Vagina (tissue), 2 donors: ENCODE data around the gene GGA3. TPM values are rescaled to one million over a fixed set of nuclear protein-coding genes. Genes with fewer than 3 reads are reported as not detected.
"Not testable (repeated sequence)": the region's sequence is repeated elsewhere in the genome, so short reads cannot be mapped to it uniquely, and the experiment has no call there.

ENCODE experiments used
- DNase-seq, 2 donors: peaks; one replicate each; pipeline ENCODE4 v3.0.0-alpha.2; 2017; ENCODE audit errors: extremely low spot score in 2 of 2
- H3K27ac ChIP-seq: fragments of 200-600 bp; sonication (generic); one replicate; pipeline ENCODE4 v1.5.1; 2019
- H3K27me3 ChIP-seq: fragments of 200-600 bp; sonication (generic); one replicate; pipeline ENCODE4 v1.5.1; 2019
- H3K36me3 ChIP-seq, 2 donors: fragments of 200-600 bp; sonication (generic); one replicate each; pipeline ENCODE4 v1.5.1; 2017 to 2019
- H3K4me1 ChIP-seq: fragments of 200-600 bp; sonication (generic); one replicate; pipeline ENCODE4 v1.5.1; 2019
- H3K4me3 ChIP-seq, 2 donors: fragments of 200-600 bp; sonication (generic); 1 replicate in 1 of 2; 2 replicates in 1 of 2; pipeline ENCODE4 v1.5.1; 2016 to 2019
- H3K9me3 ChIP-seq: fragments of 200-600 bp; sonication (generic); one replicate; pipeline ENCODE4 v1.5.1; 2019
- POLR2A ChIP-seq, 2 donors: fragments of 450-650 bp; IDR thresholded peaks; one replicate each; pipeline ENCODE4 v1.6.1; 2017; ENCODE audit warnings: antibody characterized with exemption in 2 of 2, mild to moderate bottlenecking in 2 of 2, moderate library complexity in 2 of 2
- POLR2AphosphoS5 ChIP-seq, 2 donors: sonication (generic); formaldehyde crosslinking; IDR thresholded peaks; one replicate each; pipeline ENCODE4 v1.9.0; 2017; ENCODE audit warnings: antibody characterized with exemption in 2 of 2, mild to moderate bottlenecking in 2 of 2, low read depth in 1 of 2; ENCODE audit not compliant: insufficient read depth in 1 of 2
- intact Hi-C: fragments of 100-400 bp; cut with DNase I; formaldehyde crosslinking; loops from one replicate; pipeline ENCODE4 v1.15.1; 2023
- total RNA-seq: library from RNA; depleted of rRNA; stranded (reverse); fragments of >200 nt; gene quantifications from one replicate; pipeline ENCODE4 v1.2.3, GENCODE V29; 2016
- TF ChIP-seq, protein P1 (sequence below), 3 experiments: fragments of 450-650 bp in 2 of 3; fragments of 200-600 bp in 1 of 3; sonication (generic) in 1 of 3; IDR thresholded peaks; one replicate each; pipeline ENCODE4 v1.5.1; 2017 to 2019; ENCODE audit warnings: antibody characterized with exemption in 3 of 3, mild to moderate bottlenecking in 2 of 3, moderate library complexity in 2 of 3

GGA3 gene
- total RNA-seq, 1 donor from 2014 or later = 36.8 TPM

DNA sequence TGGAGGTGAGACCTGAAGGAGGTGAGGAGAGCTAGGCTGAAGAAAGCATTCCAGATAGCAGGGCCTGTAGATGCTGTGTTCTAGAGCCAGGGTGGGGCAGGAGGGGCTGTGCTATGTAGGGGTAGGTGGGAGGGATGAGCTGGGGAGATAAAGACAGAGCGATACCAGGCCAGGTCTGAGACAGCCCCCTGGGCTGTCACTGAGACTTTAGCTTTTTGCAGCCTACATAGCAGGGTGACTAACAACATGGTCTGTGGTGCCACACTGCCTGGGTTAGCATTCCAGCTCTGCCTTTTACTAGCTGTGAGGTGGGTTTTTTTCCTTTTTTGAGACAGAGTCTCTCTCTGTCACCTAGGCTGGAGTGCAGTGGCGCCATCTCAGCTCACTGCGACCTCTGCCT, 41.6 kb downstream of the GGA3 start:
- Histone ChIP-seq H3K9me3 (no peaks in the 10 kb centered on the region), H3K27ac (no peak overlapping the region), H3K4me1 (no peaks in the 10 kb centered on the region), H3K36me3 (peaks cover 0 to 68% of the 10 kb centered on the region in 2 donors), H3K4me3 (no peak overlapping the region), H3K27me3 (no peaks in the 10 kb centered on the region)
- DNase-seq = no peak
- TF ChIP-seq, protein P1, sequence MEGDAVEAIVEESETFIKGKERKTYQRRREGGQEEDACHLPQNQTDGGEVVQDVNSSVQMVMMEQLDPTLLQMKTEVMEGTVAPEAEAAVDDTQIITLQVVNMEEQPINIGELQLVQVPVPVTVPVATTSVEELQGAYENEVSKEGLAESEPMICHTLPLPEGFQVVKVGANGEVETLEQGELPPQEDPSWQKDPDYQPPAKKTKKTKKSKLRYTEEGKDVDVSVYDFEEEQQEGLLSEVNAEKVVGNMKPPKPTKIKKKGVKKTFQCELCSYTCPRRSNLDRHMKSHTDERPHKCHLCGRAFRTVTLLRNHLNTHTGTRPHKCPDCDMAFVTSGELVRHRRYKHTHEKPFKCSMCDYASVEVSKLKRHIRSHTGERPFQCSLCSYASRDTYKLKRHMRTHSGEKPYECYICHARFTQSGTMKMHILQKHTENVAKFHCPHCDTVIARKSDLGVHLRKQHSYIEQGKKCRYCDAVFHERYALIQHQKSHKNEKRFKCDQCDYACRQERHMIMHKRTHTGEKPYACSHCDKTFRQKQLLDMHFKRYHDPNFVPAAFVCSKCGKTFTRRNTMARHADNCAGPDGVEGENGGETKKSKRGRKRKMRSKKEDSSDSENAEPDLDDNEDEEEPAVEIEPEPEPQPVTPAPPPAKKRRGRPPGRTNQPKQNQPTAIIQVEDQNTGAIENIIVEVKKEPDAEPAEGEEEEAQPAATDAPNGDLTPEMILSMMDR (IDR thresholded peaks at IDR 0.05) = no peak
- TF ChIP-seq POLR2AphosphoS5 (IDR thresholded peaks at IDR 0.05; ENCODE audit: insufficient read depth in 1 of 2, low read depth in 1 of 2) (no peak), POLR2A (IDR thresholded peaks at IDR 0.05) (no peak)
- intact Hi-C loops = no loop called here

DNA sequence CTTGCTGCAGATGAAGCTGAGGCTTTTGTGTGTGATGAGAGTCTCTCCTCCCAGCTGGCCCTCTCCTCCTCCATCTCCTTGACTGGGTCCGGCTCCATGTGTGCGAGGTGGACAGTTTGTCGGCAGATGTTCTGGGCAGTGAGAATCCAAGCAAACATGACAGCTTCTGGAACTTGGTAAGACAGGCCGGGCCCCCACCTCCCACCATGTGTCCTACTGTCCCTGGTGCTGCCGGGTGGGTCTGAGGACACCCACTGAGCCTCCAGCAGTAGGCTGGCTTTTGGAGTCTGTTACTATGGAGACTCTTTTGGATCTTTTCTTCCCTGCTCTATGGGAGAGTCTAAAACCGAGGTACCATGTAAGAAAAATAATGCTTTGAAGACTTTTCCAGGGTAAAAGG, 43.3 kb downstream of the GGA3 start:
- intact Hi-C loops = no loop called here
- Histone ChIP-seq H3K4me1 (no peaks in the 10 kb centered on the region), H3K36me3 (peaks cover 0 to 82% of the 10 kb centered on the region in 2 donors), H3K27ac (no peak overlapping the region), H3K27me3 (no peaks in the 10 kb centered on the region), H3K4me3 (no peak overlapping the region), H3K9me3 (no peaks in the 10 kb centered on the region)
- TF ChIP-seq POLR2A (IDR thresholded peaks at IDR 0.05) = no peak
- TF ChIP-seq POLR2AphosphoS5 (IDR thresholded peaks at IDR 0.05; ENCODE audit: insufficient read depth in 1 of 2, low read depth in 1 of 2) = no peak
- TF ChIP-seq, protein P1 (IDR thresholded peaks at IDR 0.05) = no peak
- DNase-seq = no peak

DNA sequence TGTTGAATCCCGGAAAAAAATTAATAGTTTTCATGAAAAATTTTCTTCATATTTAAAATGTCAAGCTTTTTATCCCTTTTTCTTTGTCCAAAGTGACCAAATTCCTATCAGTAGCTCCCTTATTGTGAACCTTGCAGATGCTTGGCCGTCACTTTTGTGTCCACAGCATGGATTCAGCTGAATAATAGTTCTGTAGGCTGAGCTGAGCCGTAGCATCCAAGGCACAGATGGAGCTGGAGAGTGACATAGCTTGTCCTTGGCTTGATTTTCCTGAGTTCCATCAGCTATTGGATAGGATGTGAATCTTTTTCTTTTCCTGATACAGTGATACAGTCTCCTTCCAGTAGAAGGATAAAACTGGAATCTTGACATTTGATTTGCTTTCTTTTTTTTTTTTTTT, 52.3 kb downstream of the GGA3 start:
- no peak overlapping the region for H3K4me3 ChIP-seq
- intact Hi-C loops = loop anchor here (5.0 kb wide), 1 partner anchor 247 kb away; no protein-coding TSS in a partner anchor
- peaks cover 0 to 27% of the 10 kb centered on the region in 2 donors for H3K36me3 ChIP-seq
- H3K27me3 ChIP-seq = no peaks in the 10 kb centered on the region
- no peak for TF ChIP-seq POLR2A (IDR thresholded peaks at IDR 0.05)
- TF ChIP-seq, protein P1 (IDR thresholded peaks at IDR 0.05) = no peak
- peaks cover 30% of the 10 kb centered on the region for H3K4me1 ChIP-seq
- no peaks in the 10 kb centered on the region for H3K9me3 ChIP-seq
- H3K27ac ChIP-seq = no peak overlapping the region
- no peak for DNase-seq

DNA sequence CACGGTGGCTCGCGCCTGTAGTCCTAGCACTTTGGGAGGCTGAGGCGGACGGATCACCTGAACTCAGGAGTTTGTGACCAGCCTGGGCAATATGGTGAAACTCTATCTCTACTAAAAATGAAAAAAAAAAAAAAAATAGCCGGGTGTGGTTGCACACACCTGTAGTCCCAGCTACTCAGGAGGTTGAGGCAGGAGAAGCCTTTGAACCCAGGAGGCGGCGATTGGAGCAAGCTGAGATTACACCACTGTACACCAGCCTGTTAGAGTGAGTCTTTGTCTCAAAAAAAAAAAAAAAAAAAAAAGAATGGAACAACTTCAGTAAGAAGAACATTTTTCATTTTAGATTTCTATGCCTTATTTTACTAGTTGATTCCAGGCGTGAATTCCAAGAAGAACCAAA, 53.2 kb downstream of the GGA3 start:
- Histone ChIP-seq H3K4me1 (peaks cover 30% of the 10 kb centered on the region), H3K4me3 (no peak overlapping the region), H3K36me3 (peaks cover 0 to 18% of the 10 kb centered on the region in 2 donors), H3K27me3 (no peaks in the 10 kb centered on the region), H3K9me3 (no peaks in the 10 kb centered on the region), H3K27ac (no peak overlapping the region)
- TF ChIP-seq, protein P1 (IDR thresholded peaks at IDR 0.05) = no peak
- TF ChIP-seq POLR2A (IDR thresholded peaks at IDR 0.05) (no peak), POLR2AphosphoS5 (IDR thresholded peaks at IDR 0.05; ENCODE audit: insufficient read depth in 1 of 2, low read depth in 1 of 2) (no peak)
- no peak for DNase-seq
- intact Hi-C loops = loop anchor here (5.0 kb wide), 1 partner anchor 246 kb away; no protein-coding TSS in a partner anchor

DNA sequence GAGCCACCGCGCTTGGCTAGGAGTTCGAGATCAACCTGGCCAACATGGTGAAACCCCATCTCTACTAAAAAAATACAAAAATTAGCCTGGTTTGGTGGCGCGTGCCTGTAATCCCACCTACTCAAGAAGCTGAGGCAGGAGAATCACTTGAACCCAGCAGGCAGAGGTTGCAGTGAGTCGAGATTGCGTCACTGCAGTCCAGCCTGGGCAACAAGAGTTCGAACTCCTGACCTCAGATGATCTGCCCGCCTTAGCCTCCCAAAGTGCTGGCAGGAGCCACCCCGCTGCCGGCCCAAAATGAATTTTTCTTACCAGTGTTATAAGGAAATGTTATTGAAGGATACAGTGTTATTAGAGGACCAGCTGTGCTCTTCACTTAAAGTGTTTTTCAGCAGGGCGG, 53.6 kb downstream of the GGA3 start:
- TF ChIP-seq POLR2AphosphoS5 (IDR thresholded peaks at IDR 0.05; ENCODE audit: insufficient read depth in 1 of 2, low read depth in 1 of 2) (no peak), POLR2A (IDR thresholded peaks at IDR 0.05) (no peak)
- TF ChIP-seq, protein P1 (IDR thresholded peaks at IDR 0.05) = no peak
- Histone ChIP-seq H3K4me3 (no peak overlapping the region), H3K9me3 (no peaks in the 10 kb centered on the region), H3K27me3 (no peaks in the 10 kb centered on the region), H3K27ac (no peak overlapping the region), H3K4me1 (peaks cover 30% of the 10 kb centered on the region), H3K36me3 (peaks cover 0 to 14% of the 10 kb centered on the region in 2 donors)
- no peak for DNase-seq
- intact Hi-C loops = loop anchor here (5.0 kb wide), 1 partner anchor 245 kb away; no protein-coding TSS in a partner anchor

DNA sequence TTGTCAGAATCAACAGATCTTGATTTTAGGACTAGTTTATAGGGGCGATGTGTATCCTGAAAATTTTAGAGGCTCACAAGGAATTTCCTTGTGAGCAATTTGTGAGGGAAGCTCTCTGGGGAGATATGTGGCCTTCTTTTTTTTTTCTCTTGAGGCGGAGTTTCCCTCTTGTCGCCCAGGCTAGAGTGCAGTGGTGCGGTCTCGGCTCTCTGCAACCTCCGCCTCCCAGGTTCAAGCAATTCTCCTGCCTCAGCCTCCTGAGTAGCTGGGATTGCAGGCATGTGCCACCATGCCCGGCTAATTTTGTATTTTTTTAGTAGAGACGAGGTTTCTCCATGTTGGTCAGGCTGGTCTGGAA, 54.4 kb downstream of the GGA3 start:
- H3K4me1 ChIP-seq = peaks cover 30% of the 10 kb centered on the region
- not testable (repeated sequence) for H3K9me3 ChIP-seq, H3K36me3 ChIP-seq, H3K27me3 ChIP-seq, DNase-seq, H3K27ac ChIP-seq, H3K4me3 ChIP-seq
- intact Hi-C loops = loop anchor here (5.0 kb wide), 1 partner anchor 245 kb away; no protein-coding TSS in a partner anchor
